ENCODE measurements around the gene OR2L3. TPM values are rescaled to one million over a fixed set of nuclear protein-coding genes. Genes with fewer than 3 reads are reported as not detected.

The OR2L3 gene
- total RNA-seq, 4 donors from 2014 or later: not detected

GRCh38 chr1:248094884-248095283, 48.2 kb downstream of the OR2L3 start, which contains the start of gene OR2L13:
TSS of gene OR2L13 (plus strand) at chr1:248095184. CDS start at chr1:248099376, 4,192 bp downstream.
- TF ChIP-seq CTCF (IDR thresholded peaks at IDR 0.05; ENCODE audit: low read depth): no peak

DNA sequence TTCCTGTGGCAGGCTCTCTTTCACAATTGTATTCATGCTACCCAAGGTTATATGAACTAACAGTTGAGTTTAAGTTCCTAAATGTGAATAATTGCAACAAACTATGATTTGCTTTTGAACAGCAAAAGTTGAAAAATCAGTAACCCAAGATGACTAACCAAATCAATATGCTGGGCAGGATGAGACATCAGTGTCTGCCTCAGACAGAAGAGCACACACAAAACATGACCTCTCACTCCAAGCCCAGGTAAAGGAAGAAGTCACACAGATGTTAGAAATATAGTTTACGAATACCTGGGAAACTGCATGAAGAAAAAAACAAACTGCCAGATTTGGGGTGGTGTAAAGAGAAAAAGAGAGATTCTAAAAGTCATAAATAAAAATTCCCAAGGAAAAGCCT, 51.9 kb downstream of the OR2L3 start:
- TF ChIP-seq CTCF (IDR thresholded peaks at IDR 0.05; ENCODE audit: low read depth): no peak

GRCh38 chr1:248102847-248103246, 56.2 kb downstream of the OR2L3 start:
- no peak for TF ChIP-seq CTCF (IDR thresholded peaks at IDR 0.05; ENCODE audit: low read depth)

DNA sequence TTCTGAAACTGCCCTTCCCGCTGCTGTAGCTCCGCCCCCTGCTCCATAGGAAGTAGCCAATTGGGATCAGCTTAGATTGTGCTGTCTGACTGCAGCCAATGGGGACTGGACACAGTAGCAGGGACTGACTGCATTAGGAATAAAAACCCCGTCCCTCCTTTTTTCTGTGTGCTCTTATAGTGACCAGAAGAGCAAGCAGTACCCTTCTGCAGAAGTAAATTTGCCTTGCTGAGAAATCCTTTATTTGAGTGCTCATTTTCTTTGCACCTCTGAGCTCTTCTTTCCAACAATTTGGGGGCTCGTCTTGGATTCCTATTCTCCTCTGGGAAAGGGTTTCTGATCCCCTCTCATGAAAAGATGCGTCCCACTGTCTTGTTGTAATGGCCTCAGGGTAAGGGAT, 64.5 kb downstream of the OR2L3 start:
- TF ChIP-seq CTCF (IDR thresholded peaks at IDR 0.05; ENCODE audit: low read depth): no peak

Small RNA genes lying within 50 kb of the gene (small RNA-seq; reads per million reads assigned to genes)
- 0.49 reads per million for gene RF00019

Other genes starting within 250 kb of the OR2L3 start
- not detected for gene OR14A16, start 222.7 kb upstream of the OR2L3 start, total RNA-seq
- not detected for gene OR11L1, start 204.9 kb upstream of the OR2L3 start, total RNA-seq
- gene TRIM58, start 189.6 kb upstream of the OR2L3 start, total RNA-seq: 1 to 10 TPM in 2 of 4 donors, under 1 TPM in 2; 0.33 to 7.0 (median 1.2) TPM
- gene OR2W3, start 151.2 kb upstream of the OR2L3 start, total RNA-seq: 1 to 10 TPM in 1 of 4 donors, not detected in 3; 3.1 TPM
- not detected for gene OR2T8, start 126.6 kb upstream of the OR2L3 start, total RNA-seq
- not detected for gene OR2AJ1, start 121.9 kb upstream of the OR2L3 start, total RNA-seq
- not detected for gene OR2L8, start 98.0 kb upstream of the OR2L3 start, total RNA-seq
- under 1 TPM in 1 of 4 donors, not detected in 3; 0.34 TPM for gene OR2AK2, start 81.6 kb upstream of the OR2L3 start, total RNA-seq
- gene OR2L5, start 33.2 kb upstream of the OR2L3 start, total RNA-seq: under 1 TPM in 3 of 4 donors, not detected in 1; 0.22 to 0.65 (median 0.38) TPM
- under 1 TPM in 1 of 4 donors, not detected in 3; 0.19 TPM for gene OR2L2, start 16.8 kb upstream of the OR2L3 start, total RNA-seq
- not detected for gene OR2L13, start 48.3 kb downstream of the OR2L3 start, total RNA-seq
- gene OR2M5, start 98.3 kb downstream of the OR2L3 start, total RNA-seq: not detected
- gene OR2M2, start 128.0 kb downstream of the OR2L3 start, total RNA-seq: not detected
- not detected for gene OR2M3, start 150.4 kb downstream of the OR2L3 start, total RNA-seq
- gene OR2M4, start 184.6 kb downstream of the OR2L3 start, total RNA-seq: not detected
- not detected for gene OR2T33, start 231.1 kb downstream of the OR2L3 start, total RNA-seq